Measurements from ENCODE around the gene GOLIM4. TPM values are rescaled to one million over a fixed set of nuclear protein-coding genes. Genes with fewer than 3 reads are reported as not detected.
"Not testable (repeated sequence)": the region's sequence is repeated elsewhere in the genome, so short reads cannot be mapped to it uniquely, and the experiment has no call there.

Gene GOLIM4
- total and polyA plus RNA-seq, 4 donors = 17.9 to 47.9 (median 32.7) TPM

DNA sequence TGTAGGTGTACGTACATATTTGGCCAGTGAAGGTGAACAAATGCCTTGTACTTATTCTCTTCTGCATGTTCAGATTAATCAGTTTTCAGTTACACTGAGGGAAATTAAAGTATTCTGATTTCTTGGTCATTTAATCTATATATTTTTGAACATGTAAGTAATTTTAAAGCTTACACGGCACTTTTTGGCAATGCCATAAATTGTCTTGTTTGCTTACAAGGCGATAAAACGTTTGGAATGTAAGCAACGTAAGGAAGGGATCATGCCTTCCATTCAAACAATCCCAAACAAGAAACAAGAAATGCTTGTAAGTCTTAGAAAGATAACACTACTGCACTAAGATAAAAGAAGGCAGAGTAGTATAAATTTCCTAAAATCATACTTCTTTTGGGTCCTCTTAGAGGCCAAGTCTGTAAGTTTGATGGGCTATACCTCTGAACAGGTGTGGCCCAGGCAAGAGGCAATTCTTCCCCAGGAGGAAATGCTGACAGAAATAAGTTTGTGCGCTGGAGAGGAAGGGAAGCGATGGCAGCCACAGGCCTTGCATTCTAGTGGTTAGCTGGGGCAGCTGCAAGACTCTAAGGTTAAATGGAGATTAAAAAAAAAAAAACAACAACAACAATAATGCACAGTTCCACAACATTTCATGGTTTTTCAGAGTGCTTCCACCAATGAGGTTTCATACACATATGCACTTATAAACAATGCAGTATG, 73.8 kb downstream of the GOLIM4 start:
- DNase-seq (ENCODE audit: low spot score) = no peak
- 89% methylated on average over 7 of the region's 7 CpGs for WGBS
- no peak overlapping the region for H3K27ac ChIP-seq (ENCODE audit: low read depth in 1 of 2, low read length in 2 of 2)
- TF ChIP-seq, protein P1, sequence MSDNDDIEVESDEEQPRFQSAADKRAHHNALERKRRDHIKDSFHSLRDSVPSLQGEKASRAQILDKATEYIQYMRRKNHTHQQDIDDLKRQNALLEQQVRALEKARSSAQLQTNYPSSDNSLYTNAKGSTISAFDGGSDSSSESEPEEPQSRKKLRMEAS (IDR thresholded peaks at IDR 0.05) = no peak
- TF ChIP-seq SP1 (IDR thresholded peaks at IDR 0.05) (no peak), JUND (IDR thresholded peaks at IDR 0.05) (no peak), NR2F2 (IDR thresholded peaks at IDR 0.05) (no peak), FOXA1 (IDR thresholded peaks at IDR 0.05) (no peak)
- TF ChIP-seq, protein P2, sequence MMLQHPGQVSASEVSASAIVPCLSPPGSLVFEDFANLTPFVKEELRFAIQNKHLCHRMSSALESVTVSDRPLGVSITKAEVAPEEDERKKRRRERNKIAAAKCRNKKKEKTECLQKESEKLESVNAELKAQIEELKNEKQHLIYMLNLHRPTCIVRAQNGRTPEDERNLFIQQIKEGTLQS (IDR thresholded peaks at IDR 0.05) = no peak
- H3K4me3 ChIP-seq (ENCODE audit: low read depth in 1 of 3, low read length in 3 of 3) = no peak overlapping the region
- no peaks in the 10 kb centered on the region for H3K27me3 ChIP-seq (ENCODE audit: control insufficient read depth in 4 of 4, insufficient read depth in 4 of 4, low read length in 3 of 4)
- no peaks in the 10 kb centered on the region for H3K4me1 ChIP-seq (ENCODE audit: control insufficient read depth in 4 of 4, insufficient read depth in 4 of 4, low read length in 3 of 4)
- no peak overlapping the region for H3K9ac ChIP-seq (ENCODE audit: low read depth in 1 of 2, low read length in 2 of 2)
- H3K9me3 ChIP-seq (ENCODE audit: control insufficient read depth in 4 of 4, low read length in 3 of 4) = no peaks in the 10 kb centered on the region
- peaks cover 10 to 63% (median 57%) of the 10 kb centered on the region in 4 donors for H3K36me3 ChIP-seq (ENCODE audit: control insufficient read depth in 4 of 4, insufficient read depth in 3 of 4, low read depth in 1 of 4, low read length in 3 of 4)

DNA sequence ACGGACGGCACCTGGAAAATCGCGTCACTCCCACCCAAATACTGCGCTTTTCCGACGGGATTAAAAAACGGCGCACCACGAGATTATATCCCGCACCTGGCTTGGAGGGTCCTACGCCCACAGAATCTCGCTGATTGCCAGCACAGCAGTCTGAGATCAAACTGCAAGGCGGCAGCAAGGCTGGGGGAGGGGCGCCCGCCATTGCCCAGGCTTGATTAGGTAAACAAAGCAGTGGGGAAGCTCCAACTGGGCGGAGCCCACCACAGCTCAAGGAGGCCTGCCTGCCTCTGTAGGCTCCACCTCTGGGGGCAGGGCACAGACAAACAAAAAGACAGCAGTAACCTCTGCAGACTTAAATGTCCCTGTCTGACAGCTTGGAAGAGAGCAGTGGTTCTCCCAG, 84.4 kb downstream of the GOLIM4 start:
- not testable (repeated sequence) for H3K9me3 ChIP-seq (ENCODE audit: control insufficient read depth in 4 of 4, low read length in 3 of 4); H3K9ac ChIP-seq (ENCODE audit: low read depth in 1 of 2, low read length in 2 of 2); H3K27me3 ChIP-seq (ENCODE audit: control insufficient read depth in 4 of 4, insufficient read depth in 4 of 4, low read length in 3 of 4); H3K27ac ChIP-seq (ENCODE audit: low read depth in 1 of 2, low read length in 2 of 2); H3K4me3 ChIP-seq (ENCODE audit: low read depth in 1 of 3, low read length in 3 of 3); DNase-seq (ENCODE audit: low spot score); H3K4me1 ChIP-seq (ENCODE audit: control insufficient read depth in 4 of 4, insufficient read depth in 4 of 4, low read length in 3 of 4)
- WGBS = 89% methylated on average over 16 of the region's 17 CpGs
- H3K36me3 ChIP-seq (ENCODE audit: control insufficient read depth in 4 of 4, insufficient read depth in 3 of 4, low read depth in 1 of 4, low read length in 3 of 4) = peaks cover 0 to 16% (median 10%) of the 10 kb centered on the region in 4 donors

DNA sequence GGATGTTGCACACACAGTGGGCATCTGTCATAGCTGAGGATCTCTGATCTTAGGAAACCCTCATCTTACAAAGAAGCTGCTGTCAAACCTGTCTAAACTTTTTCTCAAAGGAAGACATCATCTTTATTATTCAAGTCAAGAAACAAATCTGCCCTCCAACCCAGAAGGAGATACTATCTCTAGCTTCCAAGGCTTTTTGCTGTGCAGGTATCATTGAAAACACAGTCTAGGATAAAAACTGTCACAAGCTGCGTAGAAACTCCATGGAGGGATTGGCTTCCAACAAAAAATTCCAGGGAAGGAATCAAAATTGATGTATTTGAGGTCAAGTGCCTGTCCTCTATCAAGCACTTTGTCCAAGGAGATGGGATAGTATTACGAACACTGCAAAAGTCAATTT, 89.1 kb downstream of the GOLIM4 start:
- Histone ChIP-seq H3K27ac (ENCODE audit: low read depth in 1 of 2, low read length in 2 of 2) (no peak overlapping the region), H3K9me3 (ENCODE audit: control insufficient read depth in 4 of 4, low read length in 3 of 4) (no peaks in the 10 kb centered on the region), H3K27me3 (ENCODE audit: control insufficient read depth in 4 of 4, insufficient read depth in 4 of 4, low read length in 3 of 4) (no peaks in the 10 kb centered on the region), H3K36me3 (ENCODE audit: control insufficient read depth in 4 of 4, insufficient read depth in 3 of 4, low read depth in 1 of 4, low read length in 3 of 4) (peaks cover 0 to 16% (median 10%) of the 10 kb centered on the region in 4 donors), H3K4me3 (ENCODE audit: low read depth in 1 of 3, low read length in 3 of 3) (no peak overlapping the region), H3K4me1 (ENCODE audit: control insufficient read depth in 4 of 4, insufficient read depth in 4 of 4, low read length in 3 of 4) (no peaks in the 10 kb centered on the region), H3K9ac (ENCODE audit: low read depth in 1 of 2, low read length in 2 of 2) (no peak overlapping the region)
- no peak for DNase-seq (ENCODE audit: low spot score)
- TF ChIP-seq HNF4G (IDR thresholded peaks at IDR 0.05) (no peak), HNF4A (conservative IDR thresholded peaks at IDR 0.05) (no peak), SP1 (IDR thresholded peaks at IDR 0.05) (no peak), EGR1 (IDR thresholded peaks at IDR 0.05; ENCODE audit: low read depth in 2 of 2) (no peak), FOXA1 (IDR thresholded peaks at IDR 0.05) (no peak), RAD21 (IDR thresholded peaks at IDR 0.05) (no peak), GABPA (IDR thresholded peaks at IDR 0.05 in 1 of 2, conservative IDR thresholded peaks at IDR 0.05 in 1 of 2) (no peak), FOXA2 (IDR thresholded peaks at IDR 0.05) (no peak), JUND (IDR thresholded peaks at IDR 0.05) (no peak), YY1 (IDR thresholded peaks at IDR 0.05) (no peak), TAF1 (conservative IDR thresholded peaks at IDR 0.05) (no peak), NR2F2 (IDR thresholded peaks at IDR 0.05) (no peak), RXRA (IDR thresholded peaks at IDR 0.05) (no peak)
- TF ChIP-seq, protein P3, sequence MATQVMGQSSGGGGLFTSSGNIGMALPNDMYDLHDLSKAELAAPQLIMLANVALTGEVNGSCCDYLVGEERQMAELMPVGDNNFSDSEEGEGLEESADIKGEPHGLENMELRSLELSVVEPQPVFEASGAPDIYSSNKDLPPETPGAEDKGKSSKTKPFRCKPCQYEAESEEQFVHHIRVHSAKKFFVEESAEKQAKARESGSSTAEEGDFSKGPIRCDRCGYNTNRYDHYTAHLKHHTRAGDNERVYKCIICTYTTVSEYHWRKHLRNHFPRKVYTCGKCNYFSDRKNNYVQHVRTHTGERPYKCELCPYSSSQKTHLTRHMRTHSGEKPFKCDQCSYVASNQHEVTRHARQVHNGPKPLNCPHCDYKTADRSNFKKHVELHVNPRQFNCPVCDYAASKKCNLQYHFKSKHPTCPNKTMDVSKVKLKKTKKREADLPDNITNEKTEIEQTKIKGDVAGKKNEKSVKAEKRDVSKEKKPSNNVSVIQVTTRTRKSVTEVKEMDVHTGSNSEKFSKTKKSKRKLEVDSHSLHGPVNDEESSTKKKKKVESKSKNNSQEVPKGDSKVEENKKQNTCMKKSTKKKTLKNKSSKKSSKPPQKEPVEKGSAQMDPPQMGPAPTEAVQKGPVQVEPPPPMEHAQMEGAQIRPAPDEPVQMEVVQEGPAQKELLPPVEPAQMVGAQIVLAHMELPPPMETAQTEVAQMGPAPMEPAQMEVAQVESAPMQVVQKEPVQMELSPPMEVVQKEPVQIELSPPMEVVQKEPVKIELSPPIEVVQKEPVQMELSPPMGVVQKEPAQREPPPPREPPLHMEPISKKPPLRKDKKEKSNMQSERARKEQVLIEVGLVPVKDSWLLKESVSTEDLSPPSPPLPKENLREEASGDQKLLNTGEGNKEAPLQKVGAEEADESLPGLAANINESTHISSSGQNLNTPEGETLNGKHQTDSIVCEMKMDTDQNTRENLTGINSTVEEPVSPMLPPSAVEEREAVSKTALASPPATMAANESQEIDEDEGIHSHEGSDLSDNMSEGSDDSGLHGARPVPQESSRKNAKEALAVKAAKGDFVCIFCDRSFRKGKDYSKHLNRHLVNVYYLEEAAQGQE (IDR thresholded peaks at IDR 0.05) = no peak
- TF ChIP-seq, protein P4, sequence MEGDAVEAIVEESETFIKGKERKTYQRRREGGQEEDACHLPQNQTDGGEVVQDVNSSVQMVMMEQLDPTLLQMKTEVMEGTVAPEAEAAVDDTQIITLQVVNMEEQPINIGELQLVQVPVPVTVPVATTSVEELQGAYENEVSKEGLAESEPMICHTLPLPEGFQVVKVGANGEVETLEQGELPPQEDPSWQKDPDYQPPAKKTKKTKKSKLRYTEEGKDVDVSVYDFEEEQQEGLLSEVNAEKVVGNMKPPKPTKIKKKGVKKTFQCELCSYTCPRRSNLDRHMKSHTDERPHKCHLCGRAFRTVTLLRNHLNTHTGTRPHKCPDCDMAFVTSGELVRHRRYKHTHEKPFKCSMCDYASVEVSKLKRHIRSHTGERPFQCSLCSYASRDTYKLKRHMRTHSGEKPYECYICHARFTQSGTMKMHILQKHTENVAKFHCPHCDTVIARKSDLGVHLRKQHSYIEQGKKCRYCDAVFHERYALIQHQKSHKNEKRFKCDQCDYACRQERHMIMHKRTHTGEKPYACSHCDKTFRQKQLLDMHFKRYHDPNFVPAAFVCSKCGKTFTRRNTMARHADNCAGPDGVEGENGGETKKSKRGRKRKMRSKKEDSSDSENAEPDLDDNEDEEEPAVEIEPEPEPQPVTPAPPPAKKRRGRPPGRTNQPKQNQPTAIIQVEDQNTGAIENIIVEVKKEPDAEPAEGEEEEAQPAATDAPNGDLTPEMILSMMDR (IDR thresholded peaks at IDR 0.05; ENCODE audit: low read depth, low read length, missing input control) = no peak
- TF ChIP-seq, protein P5, sequence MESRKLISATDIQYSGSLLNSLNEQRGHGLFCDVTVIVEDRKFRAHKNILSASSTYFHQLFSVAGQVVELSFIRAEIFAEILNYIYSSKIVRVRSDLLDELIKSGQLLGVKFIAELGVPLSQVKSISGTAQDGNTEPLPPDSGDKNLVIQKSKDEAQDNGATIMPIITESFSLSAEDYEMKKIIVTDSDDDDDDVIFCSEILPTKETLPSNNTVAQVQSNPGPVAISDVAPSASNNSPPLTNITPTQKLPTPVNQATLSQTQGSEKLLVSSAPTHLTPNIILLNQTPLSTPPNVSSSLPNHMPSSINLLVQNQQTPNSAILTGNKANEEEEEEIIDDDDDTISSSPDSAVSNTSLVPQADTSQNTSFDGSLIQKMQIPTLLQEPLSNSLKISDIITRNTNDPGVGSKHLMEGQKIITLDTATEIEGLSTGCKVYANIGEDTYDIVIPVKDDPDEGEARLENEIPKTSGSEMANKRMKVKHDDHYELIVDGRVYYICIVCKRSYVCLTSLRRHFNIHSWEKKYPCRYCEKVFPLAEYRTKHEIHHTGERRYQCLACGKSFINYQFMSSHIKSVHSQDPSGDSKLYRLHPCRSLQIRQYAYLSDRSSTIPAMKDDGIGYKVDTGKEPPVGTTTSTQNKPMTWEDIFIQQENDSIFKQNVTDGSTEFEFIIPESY (IDR thresholded peaks at IDR 0.05) = no peak
- TF ChIP-seq, protein P1 (IDR thresholded peaks at IDR 0.05) = no peak
- TF ChIP-seq, protein P2 (IDR thresholded peaks at IDR 0.05) = no peak
- WGBS = 95% methylated on average over 2 of the region's 2 CpGs

Data from liver (tissue), 9 donors.